Dermis blood vessel endothelial cell (primary cell): Measurements from ENCODE around the gene RPL19. TPM values are rescaled to one million over a fixed set of nuclear protein-coding genes. Genes with fewer than 3 reads are reported as not detected.

ENCODE experiments used
- DNase-seq: peaks from one replicate; pipeline ENCODE4 v3.0.0; 2010
- total RNA-seq: library from RNA; depleted of rRNA; stranded (reverse); fragments of >200 nt; gene quantifications from 2 replicates; pipeline ENCODE4 v1.2.3, GENCODE V29; 2014

The RPL19 gene
- total RNA-seq, 1 donor from 2014 or later: 2,101 TPM

- no peak for DNase-seq
Measured at GRCh38 chr17:39173526-39174274, 26.4 kb upstream of the RPL19 start.

GRCh38 chr17:39174920-39175694 lies 25.0 kb upstream of the RPL19 start:
- DNase-seq: peak; percentile 76

- peak; percentile 67 for DNase-seq
Measured at GRCh38 chr17:39175695-39176093, 24.4 kb upstream of the RPL19 start.

- no peak for DNase-seq
Measured at GRCh38 chr17:39177256-39177655, 22.8 kb upstream of the RPL19 start.

GRCh38 chr17:39178536-39178935 lies 21.5 kb upstream of the RPL19 start:
- peak; percentile 79 for DNase-seq

GRCh38 chr17:39181303-39181702 lies 18.8 kb upstream of the RPL19 start:
- no peak for DNase-seq

- no peak for DNase-seq
Measured at GRCh38 chr17:39183045-39183444, 17.0 kb upstream of the RPL19 start.

GRCh38 chr17:39183720-39184119 lies 16.4 kb upstream of the RPL19 start:
- DNase-seq: no peak

GRCh38 chr17:39186481-39187002 lies 13.5 kb upstream of the RPL19 start:
- no peak for DNase-seq

GRCh38 chr17:39187152-39187830 lies 12.8 kb upstream of the RPL19 start:
- no peak for DNase-seq

GRCh38 chr17:39191750-39192510 lies 8.2 kb upstream of the RPL19 start:
- DNase-seq: no peak

GRCh38 chr17:39192901-39193300 lies 7.2 kb upstream of the RPL19 start:
- no peak for DNase-seq

- no peak for DNase-seq
Measured at GRCh38 chr17:39193346-39193745, 6.7 kb upstream of the RPL19 start.

- peak; percentile 55 for DNase-seq
Measured at GRCh38 chr17:39194089-39194984, 5.7 kb upstream of the RPL19 start.

GRCh38 chr17:39194985-39195524 lies 5.0 kb upstream of the RPL19 start:
- no peak for DNase-seq

- DNase-seq: no peak
Measured at GRCh38 chr17:39195568-39196160, 4.4 kb upstream of the RPL19 start.

- DNase-seq: no peak
Measured at GRCh38 chr17:39196241-39196807, 3.8 kb upstream of the RPL19 start.

GRCh38 chr17:39196808-39197291 lies 3.2 kb upstream of the RPL19 start:
- DNase-seq: no peak

- DNase-seq: peak; percentile 54
Measured at GRCh38 chr17:39197380-39198185, 2.5 kb upstream of the RPL19 start, which contains the start of gene CACNB1. Gene CACNB1 (minus strand): TSS chr17:39197669. CDS start chr17:39197495, 174 bp downstream.
